ENCODE measurements around the gene TRIM72.

DNA sequence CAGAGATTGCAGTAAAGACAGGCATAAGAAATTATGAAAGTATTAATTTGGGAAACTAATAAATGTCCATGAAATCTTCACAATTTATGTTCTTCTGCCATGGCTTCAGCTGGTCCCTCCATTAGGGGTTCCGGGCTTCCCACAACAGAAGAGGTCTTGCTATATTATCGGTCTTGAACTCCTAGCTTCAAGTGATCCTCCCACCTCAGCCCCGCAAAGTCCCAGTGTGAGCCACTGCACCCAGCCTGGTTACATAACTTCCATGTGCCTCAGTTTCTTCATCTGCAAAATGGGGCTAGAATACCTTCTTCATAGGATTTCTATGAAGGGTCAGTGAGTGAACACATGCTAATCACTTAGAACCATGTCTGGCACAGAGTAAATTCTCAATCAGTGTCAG lies 32.4 kb downstream of the TRIM72 start:
- TF ChIP-seq, protein P1, sequence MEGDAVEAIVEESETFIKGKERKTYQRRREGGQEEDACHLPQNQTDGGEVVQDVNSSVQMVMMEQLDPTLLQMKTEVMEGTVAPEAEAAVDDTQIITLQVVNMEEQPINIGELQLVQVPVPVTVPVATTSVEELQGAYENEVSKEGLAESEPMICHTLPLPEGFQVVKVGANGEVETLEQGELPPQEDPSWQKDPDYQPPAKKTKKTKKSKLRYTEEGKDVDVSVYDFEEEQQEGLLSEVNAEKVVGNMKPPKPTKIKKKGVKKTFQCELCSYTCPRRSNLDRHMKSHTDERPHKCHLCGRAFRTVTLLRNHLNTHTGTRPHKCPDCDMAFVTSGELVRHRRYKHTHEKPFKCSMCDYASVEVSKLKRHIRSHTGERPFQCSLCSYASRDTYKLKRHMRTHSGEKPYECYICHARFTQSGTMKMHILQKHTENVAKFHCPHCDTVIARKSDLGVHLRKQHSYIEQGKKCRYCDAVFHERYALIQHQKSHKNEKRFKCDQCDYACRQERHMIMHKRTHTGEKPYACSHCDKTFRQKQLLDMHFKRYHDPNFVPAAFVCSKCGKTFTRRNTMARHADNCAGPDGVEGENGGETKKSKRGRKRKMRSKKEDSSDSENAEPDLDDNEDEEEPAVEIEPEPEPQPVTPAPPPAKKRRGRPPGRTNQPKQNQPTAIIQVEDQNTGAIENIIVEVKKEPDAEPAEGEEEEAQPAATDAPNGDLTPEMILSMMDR (IDR thresholded peaks at IDR 0.05) = no peak
- TF ChIP-seq POLR2A (IDR thresholded peaks at IDR 0.05) = no peak
